Fibroblast of villous mesenchyme (primary cell): ENCODE data around the gene C1QL1. TPM values are rescaled to one million over a fixed set of nuclear protein-coding genes. Genes with fewer than 3 reads are reported as not detected.

ENCODE experiments used
- DNase-seq: peaks from one replicate; pipeline ENCODE4 v3.0.0-alpha.2; 2010; ENCODE audit warnings: low read depth
- H3K4me3 ChIP-seq: 2 replicates; pipeline ENCODE4 v1.5.1; 2011; ENCODE audit warnings: low read depth, mild to moderate bottlenecking, low read length
- total RNA-seq: library from RNA; depleted of rRNA; stranded (reverse); fragments of >200 nt; gene quantifications from 2 replicates; pipeline ENCODE4 v1.2.3, GENCODE V29; 2012
- TF ChIP-seq, protein P1 (sequence below): IDR thresholded peaks from 2 replicates; pipeline ENCODE4 v1.5.1; 2012; ENCODE audit warnings: low read depth, mild to moderate bottlenecking, low read length; ENCODE audit not compliant: insufficient read depth

The C1QL1 gene
- total RNA-seq, 1 donor = 0.43 TPM

DNA sequence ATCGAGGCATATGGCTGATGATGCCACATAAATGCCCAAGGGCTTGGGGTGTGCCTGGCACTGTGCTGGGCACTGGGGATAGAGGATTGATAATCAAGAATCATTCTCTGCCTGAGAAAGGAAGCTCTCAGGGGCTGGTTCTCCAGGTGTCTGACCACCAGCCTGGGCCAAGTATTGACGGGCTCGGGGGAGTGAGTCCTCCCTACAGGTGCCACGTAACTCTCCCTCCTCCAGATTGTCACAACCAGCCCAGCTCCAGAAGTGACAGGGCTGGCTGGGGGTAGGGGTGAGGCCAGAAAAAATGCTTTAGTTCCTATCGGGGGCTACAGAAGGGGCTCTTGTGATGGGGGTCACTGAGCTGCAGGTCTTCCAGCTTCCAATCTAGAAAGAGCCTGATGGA is 10.7 kb upstream of the C1QL1 start:
- no peak overlapping the region for H3K4me3 ChIP-seq

DNA sequence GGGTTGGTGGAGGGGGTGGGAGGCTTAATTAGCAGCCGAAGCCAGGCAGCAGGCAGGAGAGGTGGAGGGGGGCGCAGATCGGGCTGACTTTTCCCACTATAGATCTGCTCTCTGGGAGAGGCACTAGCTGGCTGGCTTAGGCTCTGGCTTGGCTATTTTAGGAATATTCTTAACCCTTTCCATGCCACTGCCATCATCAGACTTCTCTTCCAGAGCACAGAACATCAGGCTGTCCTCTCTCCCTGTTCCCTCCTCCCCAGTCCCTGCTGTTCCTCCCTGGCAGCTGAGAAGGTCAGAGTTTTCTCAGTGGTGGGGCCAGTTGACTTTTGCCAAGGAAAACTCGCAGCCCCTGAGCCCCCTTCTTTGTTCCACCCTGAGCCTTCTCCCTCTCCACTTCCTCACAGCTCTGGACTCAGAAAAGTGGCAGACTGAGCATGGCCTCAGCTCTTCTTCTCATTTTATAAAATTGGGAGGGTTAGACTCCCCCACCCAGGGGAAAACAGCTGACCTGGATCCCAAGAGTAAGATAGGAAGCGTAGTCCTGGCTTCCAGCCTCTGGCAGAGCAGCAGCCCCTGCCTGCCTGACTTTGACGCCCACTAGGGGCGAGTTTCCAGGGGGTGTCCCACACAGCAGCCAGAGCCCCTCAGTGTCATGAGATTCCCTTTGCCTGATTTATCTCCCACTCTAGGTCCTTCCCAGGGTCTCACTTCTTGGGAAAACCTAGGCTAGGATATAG is 9.9 kb upstream of the C1QL1 start:
- H3K4me3 ChIP-seq = no peak overlapping the region
- no peak for DNase-seq
- TF ChIP-seq, protein P1, sequence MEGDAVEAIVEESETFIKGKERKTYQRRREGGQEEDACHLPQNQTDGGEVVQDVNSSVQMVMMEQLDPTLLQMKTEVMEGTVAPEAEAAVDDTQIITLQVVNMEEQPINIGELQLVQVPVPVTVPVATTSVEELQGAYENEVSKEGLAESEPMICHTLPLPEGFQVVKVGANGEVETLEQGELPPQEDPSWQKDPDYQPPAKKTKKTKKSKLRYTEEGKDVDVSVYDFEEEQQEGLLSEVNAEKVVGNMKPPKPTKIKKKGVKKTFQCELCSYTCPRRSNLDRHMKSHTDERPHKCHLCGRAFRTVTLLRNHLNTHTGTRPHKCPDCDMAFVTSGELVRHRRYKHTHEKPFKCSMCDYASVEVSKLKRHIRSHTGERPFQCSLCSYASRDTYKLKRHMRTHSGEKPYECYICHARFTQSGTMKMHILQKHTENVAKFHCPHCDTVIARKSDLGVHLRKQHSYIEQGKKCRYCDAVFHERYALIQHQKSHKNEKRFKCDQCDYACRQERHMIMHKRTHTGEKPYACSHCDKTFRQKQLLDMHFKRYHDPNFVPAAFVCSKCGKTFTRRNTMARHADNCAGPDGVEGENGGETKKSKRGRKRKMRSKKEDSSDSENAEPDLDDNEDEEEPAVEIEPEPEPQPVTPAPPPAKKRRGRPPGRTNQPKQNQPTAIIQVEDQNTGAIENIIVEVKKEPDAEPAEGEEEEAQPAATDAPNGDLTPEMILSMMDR = no peak

More for the DNA sequence above, 10.7 kb upstream of the C1QL1 start:
- TF ChIP-seq, protein P1 = no peak
- no peak for DNase-seq

DNA sequence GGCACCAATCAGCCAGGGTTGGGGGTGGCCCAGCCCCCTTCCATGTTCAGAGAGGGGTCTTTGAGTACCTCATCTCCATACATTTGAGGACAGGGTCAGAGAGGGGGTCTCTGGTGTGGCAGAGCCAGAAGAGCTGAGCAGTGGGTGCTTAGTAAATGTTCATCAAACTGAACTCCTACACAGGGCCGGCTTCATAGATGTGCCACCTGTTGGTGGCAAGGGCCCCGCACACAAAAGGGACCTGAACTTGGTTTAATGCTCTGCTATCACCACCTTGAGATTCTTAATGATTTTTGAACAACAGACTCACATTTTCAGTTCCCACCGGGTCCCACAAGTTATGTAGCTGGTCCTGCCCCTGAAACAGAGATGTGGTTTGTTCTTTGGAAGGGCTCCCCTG is 9.0 kb upstream of the C1QL1 start:
- DNase-seq = no peak
- H3K4me3 ChIP-seq = no peak overlapping the region
- TF ChIP-seq, protein P1 = no peak

DNA sequence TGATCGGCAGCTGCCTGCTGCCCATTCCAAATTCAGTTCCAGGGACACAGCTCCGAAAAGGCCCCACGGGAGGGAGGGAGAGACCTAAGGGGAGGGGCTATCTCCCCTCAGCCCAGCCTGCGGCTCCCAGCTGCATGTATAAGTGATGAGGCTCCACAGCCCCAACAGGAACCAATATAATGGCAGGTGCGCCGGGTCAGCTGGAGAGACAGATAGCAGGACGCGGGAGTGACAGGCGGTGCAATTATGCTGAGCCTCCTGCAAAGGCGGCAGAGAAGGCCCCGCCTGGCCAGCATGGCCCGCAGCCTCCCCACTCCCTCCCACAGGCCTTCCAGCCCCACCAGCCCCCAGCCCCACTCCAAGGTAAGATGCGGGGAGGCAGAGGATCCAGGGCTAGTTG is 8.1 kb upstream of the C1QL1 start:
- H3K4me3 ChIP-seq = no peak overlapping the region
- TF ChIP-seq, protein P1 = no peak
- DNase-seq = no peak

DNA sequence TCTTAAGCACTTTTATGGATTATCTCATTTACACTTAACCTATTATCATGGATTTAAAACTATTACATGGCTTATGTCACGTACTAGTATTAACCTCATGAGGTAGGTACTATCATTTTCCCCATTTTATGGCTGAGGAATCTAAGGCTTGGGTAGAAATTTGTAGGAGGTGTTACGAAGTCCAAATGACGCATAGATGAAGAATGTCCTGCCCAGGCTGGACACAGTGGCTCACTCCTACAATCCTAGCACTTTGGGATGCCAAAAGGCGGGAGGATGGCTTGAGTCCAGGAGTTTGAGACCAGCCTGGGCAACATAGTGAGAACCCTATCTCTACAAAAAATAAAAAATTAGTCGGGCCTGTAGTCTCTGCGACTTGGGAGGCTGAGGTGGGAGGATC is 4.8 kb upstream of the C1QL1 start:
- TF ChIP-seq, protein P1 = no peak
- H3K4me3 ChIP-seq = no peak overlapping the region
- DNase-seq = no peak

DNA sequence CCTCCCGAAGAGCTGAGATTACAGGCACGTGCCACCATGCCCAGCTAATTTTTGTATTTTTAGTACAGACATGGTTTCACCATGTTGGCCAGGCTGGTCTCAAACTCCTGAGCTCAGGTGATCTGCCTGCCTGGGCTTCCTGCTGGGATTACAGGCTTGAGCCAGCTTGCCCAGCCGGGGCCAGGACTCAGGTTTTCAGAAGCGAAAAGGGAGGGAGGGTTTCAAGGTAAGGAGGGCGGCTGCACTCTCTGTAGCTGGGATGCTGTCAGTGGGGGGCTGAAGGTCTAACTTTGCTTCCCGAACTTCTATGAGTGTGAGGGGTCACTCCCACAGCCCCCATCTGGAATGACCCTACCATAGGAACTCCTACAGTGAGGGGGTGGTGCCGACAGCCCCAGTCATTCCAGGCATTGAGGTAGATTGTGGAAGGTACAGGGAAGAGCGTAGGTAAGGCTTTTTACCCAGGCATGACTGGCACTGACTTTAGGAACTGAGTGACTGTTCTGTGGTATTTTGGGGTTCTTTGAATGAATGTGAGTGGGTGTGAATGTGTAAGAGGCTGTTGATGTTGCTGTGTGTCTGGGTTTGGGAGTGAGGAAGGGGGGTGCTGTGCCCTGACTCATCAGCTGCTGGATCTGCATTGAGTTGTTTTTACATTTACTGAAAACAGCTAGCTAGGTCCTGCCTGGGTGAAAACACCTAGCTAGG is 3.8 kb upstream of the C1QL1 start:
- no peak overlapping the region for H3K4me3 ChIP-seq
- DNase-seq = peak; percentile 19
- TF ChIP-seq, protein P1 = no peak
